Cardiac muscle cell (in vitro differentiated cells and primary cell): ENCODE measurements around the gene PLBD2. TPM values are rescaled to one million over a fixed set of nuclear protein-coding genes. Genes with fewer than 3 reads are reported as not detected.

Experiments
- DNase-seq, 2 donors: peaks; one replicate each; pipeline versions ENCODE4 v3.0.0 to v3.0.0-alpha.2; 2010 to 2017; ENCODE audit warnings: low read depth in 1 of 2, low spot score in 1 of 2
- H3K27ac ChIP-seq: fragments of 200-600 bp; sonication (generic); 2 replicates; pipeline ENCODE4 v1.5.1; 2016
- H3K27me3 ChIP-seq: fragments of 200-600 bp; sonication (generic); 2 replicates; pipeline ENCODE4 v1.6.0; 2016; ENCODE audit warnings: control low read depth
- H3K36me3 ChIP-seq: fragments of 200-600 bp; sonication (generic); 2 replicates; pipeline ENCODE4 v1.5.1; 2016; ENCODE audit warnings: control low read depth
- H3K4me1 ChIP-seq: fragments of 200-600 bp; sonication (generic); 2 replicates; pipeline ENCODE4 v1.8.1; 2017; ENCODE audit warnings: low read depth, mild to moderate bottlenecking, mixed run types
- H3K4me3 ChIP-seq: fragments of 200-600 bp; sonication (generic); 2 replicates; pipeline ENCODE4 v1.5.1; 2016; ENCODE audit warnings: mild to moderate bottlenecking
- H3K9me3 ChIP-seq: fragments of 200-600 bp; sonication (generic); 2 replicates; pipeline ENCODE4 v1.5.1; 2017; ENCODE audit warnings: low read depth, mild to moderate bottlenecking, control low read depth
- polyA plus RNA-seq: library from polyadenylated mRNA; unstranded; fragments of >200 nt; fragmentation: Nextera tagmentation; extraction: Ambion mirVana; gene quantifications from 2 replicates; pipeline ENCODE4 v1.2.1, GENCODE V29; 2016
- total RNA-seq: library from RNA; depleted of rRNA; stranded (reverse); fragments of >200 nt; gene quantifications from 2 replicates; pipeline ENCODE4 v1.2.3, GENCODE V29; 2016
- TF ChIP-seq, protein P1 (sequence below): IDR thresholded peaks from 2 replicates; pipeline ENCODE4 v1.5.1; 2012; ENCODE audit warnings: low read depth, mild to moderate bottlenecking, low read length

Gene PLBD2
- total and polyA plus RNA-seq, 2 experiments from 2014 or later = 11.7 to 17.3 TPM

- H3K27me3 ChIP-seq = peaks cover 44% of the 10 kb centered on the region
- no peak overlapping the region for H3K27ac ChIP-seq
- H3K36me3 ChIP-seq = no peaks in the 10 kb centered on the region
- TF ChIP-seq, protein P1, sequence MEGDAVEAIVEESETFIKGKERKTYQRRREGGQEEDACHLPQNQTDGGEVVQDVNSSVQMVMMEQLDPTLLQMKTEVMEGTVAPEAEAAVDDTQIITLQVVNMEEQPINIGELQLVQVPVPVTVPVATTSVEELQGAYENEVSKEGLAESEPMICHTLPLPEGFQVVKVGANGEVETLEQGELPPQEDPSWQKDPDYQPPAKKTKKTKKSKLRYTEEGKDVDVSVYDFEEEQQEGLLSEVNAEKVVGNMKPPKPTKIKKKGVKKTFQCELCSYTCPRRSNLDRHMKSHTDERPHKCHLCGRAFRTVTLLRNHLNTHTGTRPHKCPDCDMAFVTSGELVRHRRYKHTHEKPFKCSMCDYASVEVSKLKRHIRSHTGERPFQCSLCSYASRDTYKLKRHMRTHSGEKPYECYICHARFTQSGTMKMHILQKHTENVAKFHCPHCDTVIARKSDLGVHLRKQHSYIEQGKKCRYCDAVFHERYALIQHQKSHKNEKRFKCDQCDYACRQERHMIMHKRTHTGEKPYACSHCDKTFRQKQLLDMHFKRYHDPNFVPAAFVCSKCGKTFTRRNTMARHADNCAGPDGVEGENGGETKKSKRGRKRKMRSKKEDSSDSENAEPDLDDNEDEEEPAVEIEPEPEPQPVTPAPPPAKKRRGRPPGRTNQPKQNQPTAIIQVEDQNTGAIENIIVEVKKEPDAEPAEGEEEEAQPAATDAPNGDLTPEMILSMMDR = no peak
- DNase-seq = no peak
- H3K9me3 ChIP-seq = no peaks in the 10 kb centered on the region
- no peak overlapping the region for H3K4me3 ChIP-seq
- H3K4me1 ChIP-seq = no peaks in the 10 kb centered on the region
These were observed 78.8 kb downstream of the PLBD2 start for GRCh38 chr12:113436993-113437728.

GRCh38 chr12:113437729-113438100 is 79.3 kb downstream of the PLBD2 start:
- no peaks in the 10 kb centered on the region for H3K4me1 ChIP-seq
- H3K4me3 ChIP-seq = no peak overlapping the region

GRCh38 chr12:113438523-113439300 is 80.3 kb downstream of the PLBD2 start:
- no peak for DNase-seq
- Histone ChIP-seq H3K36me3 (no peaks in the 10 kb centered on the region), H3K4me1 (no peaks in the 10 kb centered on the region), H3K4me3 (no peak overlapping the region), H3K9me3 (no peaks in the 10 kb centered on the region), H3K27ac (no peak overlapping the region), H3K27me3 (peaks cover 44% of the 10 kb centered on the region)
- TF ChIP-seq, protein P1 = no peak

More at GRCh38 chr12:113437729-113438100, 79.3 kb downstream of the PLBD2 start:
- H3K27me3 ChIP-seq = peaks cover 44% of the 10 kb centered on the region
- TF ChIP-seq, protein P1 = no peak
- no peak for DNase-seq
- H3K9me3 ChIP-seq = no peaks in the 10 kb centered on the region
- H3K27ac ChIP-seq = no peak overlapping the region
- no peaks in the 10 kb centered on the region for H3K36me3 ChIP-seq

DNA sequence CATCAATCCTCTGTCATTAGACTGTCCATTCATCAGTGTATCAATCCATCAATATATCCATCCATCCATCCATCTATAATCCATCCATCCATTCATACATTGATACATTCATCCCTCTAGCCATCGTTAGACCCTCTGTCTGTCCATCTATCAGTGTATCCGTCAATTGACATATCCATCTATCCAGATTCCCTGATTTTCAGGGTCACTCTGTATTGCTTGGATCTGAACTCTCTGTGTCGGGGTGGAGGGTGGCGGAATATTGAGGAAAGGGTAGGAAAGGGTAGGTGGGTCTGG is 80.9 kb downstream of the PLBD2 start:
- no peak for DNase-seq
- H3K36me3 ChIP-seq = no peaks in the 10 kb centered on the region
- H3K27me3 ChIP-seq = peaks cover 50% of the 10 kb centered on the region
- H3K4me3 ChIP-seq = no peak overlapping the region
- H3K9me3 ChIP-seq = no peaks in the 10 kb centered on the region
- no peaks in the 10 kb centered on the region for H3K4me1 ChIP-seq
- H3K27ac ChIP-seq = no peak overlapping the region
- TF ChIP-seq, protein P1 = no peak

DNA sequence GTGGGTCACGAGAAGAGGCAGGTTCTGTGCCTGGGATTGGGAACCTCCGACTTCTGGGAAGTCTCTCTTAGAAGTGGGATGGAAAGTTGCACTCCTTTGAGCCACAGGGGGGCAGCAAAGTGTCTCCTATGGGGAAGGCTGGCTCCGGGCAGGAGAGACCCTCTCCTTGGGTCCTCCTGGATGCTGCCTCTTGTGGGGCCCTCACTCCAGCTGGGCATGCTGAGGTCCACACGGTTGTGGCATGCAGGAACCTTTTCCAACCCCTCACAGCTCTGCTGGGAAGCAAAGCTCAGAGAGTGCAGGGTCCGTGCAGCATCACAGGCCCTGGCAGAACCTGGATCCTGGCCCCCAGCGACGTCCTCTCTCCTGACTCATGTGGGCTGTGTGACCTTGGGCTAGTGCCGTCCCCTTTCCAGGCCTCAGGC is 81.2 kb downstream of the PLBD2 start:
- Histone ChIP-seq H3K36me3 (no peaks in the 10 kb centered on the region), H3K4me1 (no peaks in the 10 kb centered on the region), H3K4me3 (no peak overlapping the region), H3K27me3 (peaks cover 53% of the 10 kb centered on the region), H3K9me3 (no peaks in the 10 kb centered on the region), H3K27ac (no peak overlapping the region)
- DNase-seq = peak; percentile 52 to 83
- TF ChIP-seq, protein P1 = peak; percentile 83
